Measurements from ENCODE around the gene IL11.

DNA sequence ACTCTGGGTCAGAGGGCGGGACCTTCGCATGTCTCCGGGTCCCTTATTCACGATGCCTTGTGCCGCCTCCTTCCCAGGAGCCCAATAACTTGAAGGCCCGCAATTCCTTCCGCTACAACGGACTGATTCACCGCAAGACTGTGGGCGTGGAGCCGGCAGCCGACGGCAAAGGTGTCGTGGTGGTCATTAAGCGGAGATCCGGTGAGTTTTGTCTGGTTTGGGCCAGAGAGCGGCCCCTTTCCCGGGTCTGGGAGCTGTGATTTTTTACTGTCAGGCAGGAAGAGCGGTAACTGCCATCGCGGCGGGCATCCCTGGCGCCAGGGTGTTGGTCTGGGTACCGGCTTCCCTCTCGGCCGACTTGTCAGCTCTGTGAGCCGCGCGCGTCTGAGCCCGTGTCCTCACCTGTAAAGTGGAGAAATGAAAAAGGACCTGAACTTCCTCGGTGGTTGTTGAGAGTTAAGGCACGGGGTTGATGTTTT is 16.3 kb upstream of the IL11 start:
- TF ChIP-seq, protein P1, sequence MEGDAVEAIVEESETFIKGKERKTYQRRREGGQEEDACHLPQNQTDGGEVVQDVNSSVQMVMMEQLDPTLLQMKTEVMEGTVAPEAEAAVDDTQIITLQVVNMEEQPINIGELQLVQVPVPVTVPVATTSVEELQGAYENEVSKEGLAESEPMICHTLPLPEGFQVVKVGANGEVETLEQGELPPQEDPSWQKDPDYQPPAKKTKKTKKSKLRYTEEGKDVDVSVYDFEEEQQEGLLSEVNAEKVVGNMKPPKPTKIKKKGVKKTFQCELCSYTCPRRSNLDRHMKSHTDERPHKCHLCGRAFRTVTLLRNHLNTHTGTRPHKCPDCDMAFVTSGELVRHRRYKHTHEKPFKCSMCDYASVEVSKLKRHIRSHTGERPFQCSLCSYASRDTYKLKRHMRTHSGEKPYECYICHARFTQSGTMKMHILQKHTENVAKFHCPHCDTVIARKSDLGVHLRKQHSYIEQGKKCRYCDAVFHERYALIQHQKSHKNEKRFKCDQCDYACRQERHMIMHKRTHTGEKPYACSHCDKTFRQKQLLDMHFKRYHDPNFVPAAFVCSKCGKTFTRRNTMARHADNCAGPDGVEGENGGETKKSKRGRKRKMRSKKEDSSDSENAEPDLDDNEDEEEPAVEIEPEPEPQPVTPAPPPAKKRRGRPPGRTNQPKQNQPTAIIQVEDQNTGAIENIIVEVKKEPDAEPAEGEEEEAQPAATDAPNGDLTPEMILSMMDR (IDR thresholded peaks at IDR 0.05 in 8 of 11, conservative IDR thresholded peaks at IDR 0.05 in 3 of 11) = no peak
- TF ChIP-seq POLR2AphosphoS5 (IDR thresholded peaks at IDR 0.05) = no peak
- TF ChIP-seq POLR2A (IDR thresholded peaks at IDR 0.05) = no peak
